Amygdala (tissue), 56 donors: Measurements from ENCODE around the gene EDA.

ENCODE experiments used
- DNase-seq, 56 donors: peaks; one replicate each; lab custom pipeline; 2025; lab: John Stamatoyannopoulos, UW

Gene EDA

GRCh38 chrX:69615779-69616456, at the start of gene EDA:
EDA (plus strand) TSS chrX:69616113.
- peak in 55 of 56 donors; percentile 4 to 89 (median 74) for DNase-seq

- no peak for DNase-seq
Measured at GRCh38 chrX:69568828-69569227, 47.1 kb upstream of the EDA start.

GRCh38 chrX:69597399-69597798, 18.5 kb upstream of the EDA start:
- DNase-seq = no peak

DNA sequence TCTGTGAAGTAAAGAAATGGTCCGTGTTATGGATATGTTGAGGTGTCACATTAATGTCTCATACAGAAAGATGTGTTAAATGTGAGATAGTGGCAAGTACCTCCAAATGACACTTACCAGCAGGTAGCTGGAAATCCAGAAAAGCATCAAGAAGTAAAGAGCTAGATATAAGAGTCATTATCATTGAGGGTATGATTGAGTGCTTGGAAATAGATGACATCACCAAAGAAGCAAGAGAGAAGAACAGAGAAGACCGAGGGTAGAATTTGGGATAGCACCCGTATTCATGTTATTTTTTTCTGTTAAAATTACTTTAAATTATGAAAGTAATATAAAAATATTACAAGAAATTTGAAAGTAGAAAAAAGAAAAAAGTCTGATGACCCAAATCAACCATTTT, 15.7 kb upstream of the EDA start:
- DNase-seq = no peak

DNA sequence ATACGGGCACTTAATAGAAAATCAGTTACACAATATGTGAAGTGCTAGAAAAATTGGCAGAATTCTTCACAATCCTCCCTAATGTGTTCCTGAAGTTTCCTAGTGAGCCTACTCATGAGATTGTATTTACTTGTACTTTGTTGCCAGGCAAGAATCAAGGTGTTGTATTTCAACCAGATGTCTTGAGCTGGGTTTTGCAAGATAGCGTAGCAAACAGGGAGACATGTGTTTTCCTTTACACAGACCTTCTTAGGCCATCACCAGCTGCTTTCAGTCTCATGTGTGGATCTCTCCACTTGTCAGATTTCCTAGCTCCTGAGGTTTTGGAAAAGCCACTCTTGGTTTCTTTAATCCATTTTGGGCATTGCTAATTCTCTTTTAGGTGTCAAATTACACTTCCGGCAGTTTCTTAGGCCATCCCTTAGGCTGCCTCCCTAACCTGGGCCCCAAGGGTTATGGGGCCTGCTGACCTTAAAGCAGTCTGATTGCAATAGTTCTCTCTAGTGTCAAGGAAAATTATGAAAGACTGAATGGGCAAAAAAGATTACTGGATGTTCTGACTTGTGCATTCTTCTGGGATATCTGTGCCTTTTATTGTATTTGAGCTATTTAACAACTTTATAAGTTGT, 12.2 kb upstream of the EDA start:
- DNase-seq = no peak

GRCh38 chrX:69605521-69605920, 10.4 kb upstream of the EDA start:
- DNase-seq = no peak

GRCh38 chrX:69607616-69608015, 8.3 kb upstream of the EDA start:
- DNase-seq = no peak

DNA sequence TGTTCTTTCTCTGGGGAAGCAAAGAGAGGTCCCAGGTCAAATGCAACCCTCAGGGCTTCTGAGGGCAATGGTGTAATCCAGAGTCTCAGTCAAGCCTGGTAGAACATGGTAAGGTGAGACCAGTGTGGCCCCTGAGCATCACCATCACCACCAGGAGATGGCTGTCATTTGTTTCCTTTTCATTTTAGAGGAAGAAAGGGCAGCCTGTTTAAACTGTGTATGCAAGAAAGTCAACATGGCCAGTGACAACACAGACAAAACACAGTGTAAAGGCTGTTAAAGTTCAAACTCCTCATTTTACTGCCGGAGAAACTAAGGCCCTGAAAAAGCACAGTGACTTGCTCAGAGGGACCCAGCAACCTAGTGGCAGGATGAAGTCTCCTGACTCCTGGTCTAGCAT, 2.0 kb upstream of the EDA start:
- DNase-seq = no peak

DNA sequence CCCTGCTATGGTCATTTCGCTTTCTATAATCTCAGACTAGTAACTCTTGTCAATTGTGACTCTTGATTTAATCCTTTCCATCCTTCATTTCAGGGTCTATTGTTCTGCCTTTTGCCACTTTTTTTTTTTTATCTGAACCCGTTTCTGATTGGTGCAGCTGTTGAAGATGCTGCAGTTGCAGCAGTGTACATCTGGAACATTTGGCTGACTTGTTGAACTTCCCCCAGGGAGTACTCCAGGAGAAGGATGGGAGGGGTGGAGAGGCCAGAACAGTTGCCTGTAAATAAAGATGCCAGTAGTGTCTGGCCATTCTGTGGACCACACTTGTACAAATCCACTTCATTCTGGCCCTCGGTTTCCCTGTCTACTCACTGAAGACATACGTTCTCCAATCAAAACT, 1.0 kb upstream of the EDA start:
- DNase-seq = no peak

DNA sequence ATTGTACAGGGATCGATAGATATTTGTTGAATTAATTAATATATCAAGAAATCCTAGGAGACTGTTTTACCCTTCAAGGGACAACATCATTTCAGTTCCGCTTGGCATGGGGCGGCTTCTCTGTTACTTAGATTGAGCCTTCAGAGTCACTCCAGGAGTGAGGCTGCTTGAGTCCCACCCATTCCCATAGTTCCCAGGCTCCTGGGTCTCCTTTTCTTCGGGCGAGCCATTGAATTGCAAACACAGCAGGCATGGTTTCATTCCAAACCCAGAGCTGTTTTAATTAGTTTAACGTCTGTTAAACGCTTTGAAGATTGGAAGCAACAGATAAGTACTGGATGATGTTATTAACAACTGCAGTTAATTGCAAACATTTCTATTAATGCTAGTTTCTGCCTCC, 571 bp upstream of the EDA start:
- peak in 11 of 56 donors; percentile 0 to 36 (median 2) for DNase-seq

- peak in 9 of 56 donors; percentile 0 to 34 (median 4) for DNase-seq
Measured at GRCh38 chrX:69616457-69617203, 717 bp downstream of the EDA start.

DNA sequence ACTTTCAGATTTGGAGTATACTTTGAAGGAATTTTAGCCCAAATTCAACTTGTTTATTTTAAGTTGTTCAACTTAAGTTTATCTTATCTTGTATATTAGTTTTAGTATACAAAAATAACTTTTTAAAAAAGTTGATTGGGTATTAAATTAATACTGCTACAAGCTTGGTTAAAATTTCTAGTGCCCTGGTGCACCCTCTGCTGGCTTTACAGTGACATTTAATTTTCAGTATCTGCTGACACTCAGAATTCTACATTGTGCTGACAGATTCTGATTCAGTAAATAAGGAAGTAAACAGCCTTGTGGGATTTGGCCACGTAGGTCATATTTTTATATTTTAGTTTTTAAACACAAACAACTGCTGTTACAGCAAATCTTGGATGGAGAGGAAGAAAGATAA, 2.9 kb downstream of the EDA start:
- DNase-seq = peak in 9 of 56 donors; percentile 0 to 12 (median 1)

- DNase-seq = no peak
Measured at GRCh38 chrX:69626129-69626528, 10.2 kb downstream of the EDA start.

GRCh38 chrX:69627744-69628143, 11.8 kb downstream of the EDA start:
- no peak for DNase-seq

- DNase-seq = no peak
Measured at GRCh38 chrX:69630147-69630546, 14.2 kb downstream of the EDA start.

DNA sequence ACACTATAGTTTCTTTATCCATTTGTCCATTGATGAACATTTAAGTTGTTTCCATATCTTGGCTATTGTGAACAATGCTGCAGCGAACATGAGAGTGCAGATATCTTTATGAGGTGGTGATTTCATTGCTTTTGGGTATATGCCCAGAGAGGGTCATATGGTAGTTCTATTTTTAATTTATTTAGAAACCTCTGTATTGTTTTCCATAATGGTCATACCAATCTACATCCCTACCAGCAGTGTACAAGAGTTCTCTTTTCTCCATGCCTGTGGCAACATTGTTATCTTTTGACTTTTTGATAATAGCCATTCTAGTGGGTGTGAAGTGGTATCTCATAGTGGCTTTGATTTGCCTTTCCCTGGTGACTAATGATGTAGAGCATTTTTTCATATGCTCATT, 48.8 kb downstream of the EDA start:
- DNase-seq = no peak

DNA sequence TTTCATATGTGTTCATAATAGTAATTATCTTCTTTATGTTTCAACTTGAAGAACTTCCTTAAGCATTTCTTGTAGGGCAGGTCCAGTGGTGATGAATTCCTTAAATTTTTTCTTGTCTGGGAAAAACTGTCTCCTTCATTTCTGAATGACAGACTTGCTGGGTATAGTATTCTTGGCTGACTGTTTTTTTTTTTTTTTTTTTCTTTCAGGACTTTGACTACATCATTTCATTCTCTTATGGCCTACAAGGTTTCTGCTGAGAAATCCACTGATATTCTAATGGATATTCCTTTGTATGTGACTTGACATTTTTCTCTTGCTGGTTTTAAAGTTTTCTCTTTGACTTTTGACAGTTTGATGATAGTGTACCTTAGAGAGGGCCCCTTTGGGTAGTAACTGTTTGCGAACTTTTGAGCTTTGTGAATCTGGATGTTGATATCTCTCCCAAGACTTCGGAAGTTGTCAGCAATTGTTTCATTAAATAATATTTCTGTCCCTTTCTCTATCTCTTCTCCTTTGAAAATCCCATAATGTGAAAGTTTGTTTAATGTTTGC, 54.2 kb downstream of the EDA start:
- DNase-seq = no peak

DNA sequence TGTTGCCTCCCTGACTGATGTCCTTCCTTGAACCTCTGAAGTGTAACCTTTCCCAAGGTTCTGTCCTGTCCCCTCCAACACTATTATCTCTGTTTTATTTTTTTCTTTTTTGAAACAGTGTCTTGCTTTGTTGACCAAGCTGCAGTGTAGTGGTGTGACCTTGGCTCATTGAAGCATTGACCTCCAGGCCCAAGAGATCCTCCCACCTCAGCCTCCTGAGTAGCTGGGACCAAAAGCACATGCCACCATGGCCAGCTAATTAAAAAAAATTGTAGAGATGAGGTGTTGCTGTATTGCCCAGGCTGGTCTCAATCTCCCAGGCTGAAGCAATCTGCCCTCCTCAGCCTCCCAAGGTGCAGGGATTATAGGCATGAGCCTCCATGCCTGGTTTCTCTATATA, 59.0 kb downstream of the EDA start:
- no peak for DNase-seq

DNA sequence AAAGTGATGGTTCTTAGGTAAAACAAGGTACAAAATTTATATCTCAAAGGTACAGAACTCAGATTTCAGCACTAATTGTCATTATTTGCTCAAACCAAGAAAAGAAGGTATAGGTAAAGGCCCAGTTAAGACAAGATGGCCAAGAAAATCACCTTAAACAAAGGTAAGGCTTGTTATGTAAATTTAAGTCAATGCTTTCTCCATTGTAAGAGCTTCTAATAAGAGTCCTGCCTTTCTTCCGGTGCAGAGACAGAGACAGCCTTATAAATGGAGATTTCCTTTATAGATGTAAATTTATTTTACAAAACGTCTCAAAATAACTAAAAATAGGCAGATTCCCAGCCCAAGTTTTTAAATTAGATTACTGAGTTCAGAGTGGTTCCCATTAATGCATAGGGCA, 89.9 kb downstream of the EDA start:
- no peak for DNase-seq

DNA sequence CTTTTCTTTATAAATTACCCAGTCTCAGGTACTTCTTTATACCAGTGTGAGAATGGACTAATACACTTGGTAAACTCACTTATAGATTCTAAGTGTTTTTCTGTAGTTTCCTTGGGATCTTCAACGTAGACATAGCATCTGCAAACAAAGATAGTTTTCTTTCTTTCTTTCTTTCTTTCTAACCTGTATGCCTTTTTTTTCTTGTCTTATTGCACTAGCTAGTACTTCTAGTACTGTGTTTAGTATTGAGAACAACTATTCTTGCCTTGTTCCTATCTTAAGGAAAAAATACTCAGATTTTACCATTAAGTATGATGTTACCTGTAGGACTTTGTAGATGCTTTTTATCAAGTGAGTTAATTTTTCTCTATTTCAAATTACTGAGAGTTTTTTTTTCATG, 102.2 kb downstream of the EDA start:
- no peak for DNase-seq

DNA sequence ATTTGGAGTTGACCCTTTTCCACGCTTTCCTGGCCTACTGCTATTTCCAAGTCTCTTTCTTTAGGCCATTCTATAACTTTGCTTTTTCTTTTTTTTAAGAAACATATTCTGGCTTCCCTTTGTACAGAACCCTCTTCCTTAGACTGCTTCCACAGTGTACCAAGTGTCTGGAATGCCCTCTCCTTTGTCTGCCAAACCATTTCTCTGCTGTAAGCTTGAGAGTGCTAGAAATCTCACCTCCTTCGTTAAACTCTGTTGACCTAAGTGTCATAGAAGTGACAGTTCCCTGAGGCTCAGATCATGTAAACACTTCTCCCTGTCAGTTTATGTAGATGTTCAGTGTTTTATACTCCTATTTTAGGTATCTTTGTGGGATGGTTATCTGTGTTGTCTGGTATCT, 108.4 kb downstream of the EDA start:
- DNase-seq = no peak

GRCh38 chrX:69740317-69740716, 124.4 kb downstream of the EDA start:
- no peak for DNase-seq
